ENCODE results near the gene XYLB.

- TF ChIP-seq YY1 (IDR thresholded peaks at IDR 0.05; ENCODE audit: insufficient read depth, insufficient read length), result no peak
- TF ChIP-seq ZNF274 (IDR thresholded peaks at IDR 0.05; ENCODE audit: low read depth, low read length), result no peak
Measured at GRCh38 chr3:38365469-38366062, 19.0 kb downstream of the XYLB start.
